HG03025 (cell line): ENCODE results near the gene MMS22L.
"Not testable (repeated sequence)": the region's sequence is repeated elsewhere in the genome, so short reads cannot be mapped to it uniquely, and the experiment has no call there.

Source experiments
- ATAC-seq: cut with Tn5 transposase; IDR thresholded peaks from one replicate; pipeline ENCODE4 v1.9.1; 2021; ENCODE audit warnings: mild to moderate bottlenecking, moderate library complexity; ENCODE audit not compliant: unreplicated experiment, low FRiP score

The MMS22L gene

GRCh38 chr6:97262676-97263075, 20.3 kb downstream of the MMS22L start:
- ATAC-seq, result no peak

- no peak for ATAC-seq
Measured at GRCh38 chr6:97246842-97247241, 36.2 kb downstream of the MMS22L start.

- ATAC-seq, result no peak
Measured at GRCh38 chr6:97240222-97240621, 42.8 kb downstream of the MMS22L start.

GRCh38 chr6:97231911-97232310, 51.1 kb downstream of the MMS22L start:
- ATAC-seq, result no peak

GRCh38 chr6:97222903-97223302, 60.1 kb downstream of the MMS22L start:
- ATAC-seq, result no peak

GRCh38 chr6:97218912-97219311, 64.1 kb downstream of the MMS22L start:
- ATAC-seq, result no peak

- ATAC-seq, result no peak
Measured at GRCh38 chr6:97215157-97215769, 67.8 kb downstream of the MMS22L start.

GRCh38 chr6:97214671-97215070, 68.3 kb downstream of the MMS22L start:
- ATAC-seq, result no peak

GRCh38 chr6:97207383-97207782, 75.6 kb downstream of the MMS22L start:
- ATAC-seq, result no peak

- no peak for ATAC-seq
Measured at GRCh38 chr6:97205966-97206365, 77.0 kb downstream of the MMS22L start.

- no peak for ATAC-seq
Measured at GRCh38 chr6:97203343-97203742, 79.7 kb downstream of the MMS22L start.

GRCh38 chr6:97198046-97198565, 84.9 kb downstream of the MMS22L start:
- ATAC-seq, result no peak

GRCh38 chr6:97195117-97195516, 87.9 kb downstream of the MMS22L start:
- ATAC-seq, result no peak

- ATAC-seq, result no peak
Measured at GRCh38 chr6:97189767-97190166, 93.2 kb downstream of the MMS22L start.

- no peak for ATAC-seq
Measured at GRCh38 chr6:97187951-97188350, 95.1 kb downstream of the MMS22L start.

- ATAC-seq, result peak; percentile 91
Measured at GRCh38 chr6:97186416-97186999, 96.5 kb downstream of the MMS22L start.

- ATAC-seq, result no peak
Measured at GRCh38 chr6:97177905-97178304, 105.1 kb downstream of the MMS22L start.

GRCh38 chr6:97176468-97176867, 106.5 kb downstream of the MMS22L start:
- no peak for ATAC-seq

GRCh38 chr6:97175806-97176205, 107.2 kb downstream of the MMS22L start:
- no peak for ATAC-seq

GRCh38 chr6:97174471-97174870, 108.5 kb downstream of the MMS22L start:
- no peak for ATAC-seq

- no peak for ATAC-seq
Measured at GRCh38 chr6:97160280-97160679, 122.7 kb downstream of the MMS22L start.

GRCh38 chr6:97155447-97155846, 127.6 kb downstream of the MMS22L start:
- ATAC-seq, result not testable (repeated sequence)
